H1 (cell line): ENCODE results near the gene FXYD7.

Experiments
- ATF3 ChIP-seq: IDR thresholded peaks from 2 replicates; pipeline ENCODE4 v1.6.1; 2011; ENCODE audit warnings: low read depth, mild to moderate bottlenecking, low read length; ENCODE audit not compliant: insufficient read depth
- CTCF ChIP-seq, 3 experiments: IDR thresholded peaks; 1 replicate in 2 of 3; 2 replicates in 1 of 3; pipeline versions ENCODE4 v1.5.1 to v1.6.1; 2011; ENCODE audit warnings: low read length in 3 of 3, mild to moderate bottlenecking in 3 of 3, inconsistent platforms in 2 of 3, low read depth in 1 of 3, moderate library complexity in 1 of 3; ENCODE audit not compliant: insufficient read depth in 1 of 3; ENCODE audit errors: control extremely low read depth in 1 of 3
- EP300 ChIP-seq, 2 experiments: IDR thresholded peaks; 1 replicate in 1 of 2; 2 replicates in 1 of 2; pipeline ENCODE4 v1.6.1; 2011 to 2012; ENCODE audit warnings: low read depth in 2 of 2, low read length in 2 of 2, mild to moderate bottlenecking in 2 of 2, borderline replicate concordance in 1 of 2, inconsistent platforms in 1 of 2, moderate library complexity in 1 of 2
- EZH2 ChIP-seq: fragments of 200-600 bp; sonication (generic); IDR thresholded peaks from 2 replicates; pipeline ENCODE4 v1.7.1; 2012; ENCODE audit warnings: low read depth, mild to moderate bottlenecking, moderate library complexity, low read length, inconsistent platforms; ENCODE audit not compliant: severe bottlenecking
- KDM5A ChIP-seq: fragments of 200-600 bp; IDR thresholded peaks from 2 replicates; pipeline ENCODE4 v1.7.1; 2012; ENCODE audit warnings: mild to moderate bottlenecking, low read length, inconsistent platforms, mixed read lengths
- MAX ChIP-seq: IDR thresholded peaks from 2 replicates; pipeline ENCODE4 v1.6.1; 2012; ENCODE audit warnings: inconsistent platforms
- NRF1 ChIP-seq: IDR thresholded peaks from 2 replicates; pipeline ENCODE4 v1.6.1; 2011; ENCODE audit warnings: mild to moderate bottlenecking, low read depth, low read length, improper control_type of control experiment
- POLR2A ChIP-seq, 2 experiments: IDR thresholded peaks; 1 replicate in 1 of 2; 2 replicates in 1 of 2; pipeline ENCODE4 v1.6.1; 2011; ENCODE audit warnings: low read depth in 2 of 2, low read length in 2 of 2, mild to moderate bottlenecking in 2 of 2; ENCODE audit errors: control extremely low read depth in 1 of 2
- RAD21 ChIP-seq, 2 experiments: IDR thresholded peaks in 1 of 2; conservative IDR thresholded peaks in 1 of 2; 2 replicates each; pipeline ENCODE4 v1.6.1; 2011; ENCODE audit warnings: low read depth in 2 of 2, low read length in 2 of 2, improper control_type of control experiment in 1 of 2, inconsistent platforms in 1 of 2, mild to moderate bottlenecking in 1 of 2, moderate library complexity in 1 of 2
- RBBP5 ChIP-seq: IDR thresholded peaks from 2 replicates; pipeline ENCODE4 v1.7.1; 2012; ENCODE audit warnings: low read depth, mild to moderate bottlenecking, inconsistent platforms, low read length, moderate library complexity, borderline replicate concordance
- SRF ChIP-seq: IDR thresholded peaks from 2 replicates; pipeline ENCODE4 v1.6.1; 2011; ENCODE audit warnings: mild to moderate bottlenecking, low read depth, low read length, moderate library complexity

GRCh38 chr19:35179830-35180229 is 36.8 kb downstream of the FXYD7 start:
- TF ChIP-seq RAD21 (IDR thresholded peaks at IDR 0.05 in 1 of 2, conservative IDR thresholded peaks at IDR 0.05 in 1 of 2; ENCODE audit: low read depth in 2 of 2, low read length in 2 of 2) (no peak), CTCF (IDR thresholded peaks at IDR 0.05; ENCODE audit: control extremely low read depth in 1 of 3, insufficient read depth in 1 of 3, low read depth in 1 of 3, low read length in 3 of 3) (no peak), KDM5A (no peak), POLR2A (IDR thresholded peaks at IDR 0.05; ENCODE audit: control extremely low read depth in 1 of 2, low read depth in 2 of 2, low read length in 2 of 2) (no peak), NRF1 (no peak), EZH2 (no peak), SRF (no peak), MAX (no peak), EP300 (IDR thresholded peaks at IDR 0.05; ENCODE audit: borderline replicate concordance in 1 of 2, low read depth in 2 of 2, low read length in 2 of 2) (no peak), ATF3 (no peak), RBBP5 (no peak)
